Bronchial epithelial cell (primary cell): ENCODE results near the gene PIN1. TPM values are rescaled to one million over a fixed set of nuclear protein-coding genes. Genes with fewer than 3 reads are reported as not detected.
"Not testable (repeated sequence)": the region's sequence is repeated elsewhere in the genome, so short reads cannot be mapped to it uniquely, and the experiment has no call there.

ENCODE experiments used
- DNase-seq: peaks from one replicate; pipeline ENCODE4 v3.0.0-alpha.2; 2010; ENCODE audit warnings: low read depth
- FAIRE-seq: peaks from 2 replicates; lab custom pipeline; 2011; peaks lifted over from hg19 to GRCh38; lab: Jason Lieb, UNC
- H3K27me3 ChIP-seq: 2 replicates; pipeline ENCODE4 v1.5.1; 2011; ENCODE audit warnings: low read length; ENCODE audit not compliant: control insufficient read depth, insufficient read depth
- H3K36me3 ChIP-seq: 2 replicates; pipeline ENCODE4 v1.5.1; 2011; ENCODE audit warnings: low read length; ENCODE audit not compliant: control insufficient read depth, insufficient read depth
- H3K4me3 ChIP-seq: 2 replicates; pipeline ENCODE4 v1.5.1; 2011; ENCODE audit warnings: mild to moderate bottlenecking, low read depth, low read length, control low read depth
- CTCF ChIP-seq: IDR thresholded peaks from 2 replicates; pipeline ENCODE4 v1.5.1; 2011; ENCODE audit warnings: mild to moderate bottlenecking, moderate library complexity, low read length, control low read depth, inconsistent platforms; ENCODE audit not compliant: insufficient read depth, severe bottlenecking
- total RNA-seq: library from RNA; depleted of rRNA; stranded (reverse); fragments of >200 nt; gene quantifications from 2 replicates; pipeline ENCODE4 v1.2.1, GENCODE V29; 2014

Gene PIN1
- 61.3 and 80.6 TPM in 2 replicates for total RNA-seq

GRCh38 chr19:9834726-9835506, at the start of gene PIN1:
PIN1 (plus strand) TSS chr19:9835318; CDS start chr19:9835345, 27 bp downstream.
- peak within 1 kb of the TSS; percentile 87 for H3K4me3 ChIP-seq
- FAIRE-seq (no peak), DNase-seq (peak; percentile 92)
- peaks cover 9% of the 10 kb centered on the region for H3K36me3 ChIP-seq
- no peaks in the 10 kb centered on the region for H3K27me3 ChIP-seq
- peak; percentile 66 for TF ChIP-seq CTCF

GRCh38 chr19:9785367-9786331, 49.5 kb upstream of the PIN1 start:
- no peaks in the 10 kb centered on the region for H3K36me3 ChIP-seq
- DNase-seq (peak; percentile 88), FAIRE-seq (no peak)
- H3K4me3 ChIP-seq = peak overlapping the region; percentile 62
- no peak for TF ChIP-seq CTCF
- no peaks in the 10 kb centered on the region for H3K27me3 ChIP-seq

- DNase-seq = no peak
- no peaks in the 10 kb centered on the region for H3K36me3 ChIP-seq
- no peak for FAIRE-seq
- no peak for TF ChIP-seq CTCF
- peak overlapping the region; percentile 62 for H3K4me3 ChIP-seq
- no peaks in the 10 kb centered on the region for H3K27me3 ChIP-seq
These were observed 48.8 kb upstream of the PIN1 start for GRCh38 chr19:9786342-9786741.

GRCh38 chr19:9786819-9787218, 48.3 kb upstream of the PIN1 start:
- DNase-seq (no peak), FAIRE-seq (no peak)
- Histone ChIP-seq H3K4me3 (no peak overlapping the region), H3K27me3 (no peaks in the 10 kb centered on the region), H3K36me3 (no peaks in the 10 kb centered on the region)
- no peak for TF ChIP-seq CTCF

- DNase-seq, H3K27me3 ChIP-seq, H3K36me3 ChIP-seq, H3K4me3 ChIP-seq, FAIRE-seq: not testable (repeated sequence)
These were observed 46.5 kb upstream of the PIN1 start for GRCh38 chr19:9788604-9789003.

GRCh38 chr19:9789066-9789465, 46.1 kb upstream of the PIN1 start:
- H3K36me3 ChIP-seq = no peaks in the 10 kb centered on the region
- DNase-seq (no peak), FAIRE-seq (no peak)
- no peak for TF ChIP-seq CTCF
- H3K27me3 ChIP-seq = no peaks in the 10 kb centered on the region
- no peak overlapping the region for H3K4me3 ChIP-seq

GRCh38 chr19:9789579-9789978, 45.5 kb upstream of the PIN1 start:
- not testable (repeated sequence) for H3K4me3 ChIP-seq, FAIRE-seq, H3K27me3 ChIP-seq, DNase-seq, H3K36me3 ChIP-seq

GRCh38 chr19:9791073-9791367, 44.1 kb upstream of the PIN1 start:
- peak overlapping the region; percentile 79 for H3K4me3 ChIP-seq
- not testable (repeated sequence) for DNase-seq, H3K36me3 ChIP-seq, H3K27me3 ChIP-seq, FAIRE-seq
